Activated CD8-positive, alpha-beta memory T cell treated with anti-CD3 and anti-CD28 coated beads, Interleukin-2, amount 50 U/mL, for 1 hour (primary cell): Measurements from ENCODE around the gene TCFL5.

Experiments used
- DNase-seq: peaks from one replicate; pipeline ENCODE4 v3.0.0-alpha.2; 2020; ENCODE audit errors: extremely low read depth

Gene TCFL5

DNA sequence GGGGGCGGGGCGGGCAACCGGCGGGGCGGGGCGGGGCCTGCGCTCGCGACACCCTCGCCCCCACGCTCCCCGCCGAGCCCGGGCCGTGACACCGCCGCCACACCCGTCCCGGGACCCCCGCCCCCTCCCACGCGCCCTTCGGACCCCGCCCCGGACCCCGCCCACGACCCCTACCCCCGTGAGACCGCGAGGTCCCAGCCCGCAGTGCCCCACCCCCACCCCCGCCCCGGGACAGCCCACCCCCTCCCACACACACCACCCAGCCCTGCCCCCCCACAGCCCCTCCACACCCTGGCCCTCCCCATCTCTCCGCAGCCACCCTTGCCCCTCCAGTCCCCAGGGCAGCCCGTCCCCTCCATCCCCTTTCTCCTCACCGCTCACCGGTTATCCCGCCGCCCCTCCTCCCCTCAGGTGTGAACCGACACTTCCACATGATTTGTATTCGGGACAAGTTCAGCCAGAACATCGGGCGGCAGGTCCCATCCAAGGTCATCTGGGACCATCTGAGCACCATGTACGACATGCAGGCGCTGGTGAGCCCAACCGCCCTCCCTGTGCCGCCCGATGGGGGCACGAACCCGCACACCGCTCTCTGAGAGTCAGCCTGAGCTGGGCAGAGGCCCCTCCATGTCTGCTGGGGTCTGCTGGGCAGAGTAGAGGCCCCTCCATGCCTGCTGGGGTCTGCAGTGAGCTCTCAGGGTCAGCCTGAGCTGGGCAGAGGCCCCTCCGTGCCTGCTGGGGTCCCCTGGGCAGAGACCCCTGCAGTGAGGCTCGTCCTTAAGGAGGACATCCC is 64.7 kb downstream of the TCFL5 start:
- no peak for DNase-seq

DNA sequence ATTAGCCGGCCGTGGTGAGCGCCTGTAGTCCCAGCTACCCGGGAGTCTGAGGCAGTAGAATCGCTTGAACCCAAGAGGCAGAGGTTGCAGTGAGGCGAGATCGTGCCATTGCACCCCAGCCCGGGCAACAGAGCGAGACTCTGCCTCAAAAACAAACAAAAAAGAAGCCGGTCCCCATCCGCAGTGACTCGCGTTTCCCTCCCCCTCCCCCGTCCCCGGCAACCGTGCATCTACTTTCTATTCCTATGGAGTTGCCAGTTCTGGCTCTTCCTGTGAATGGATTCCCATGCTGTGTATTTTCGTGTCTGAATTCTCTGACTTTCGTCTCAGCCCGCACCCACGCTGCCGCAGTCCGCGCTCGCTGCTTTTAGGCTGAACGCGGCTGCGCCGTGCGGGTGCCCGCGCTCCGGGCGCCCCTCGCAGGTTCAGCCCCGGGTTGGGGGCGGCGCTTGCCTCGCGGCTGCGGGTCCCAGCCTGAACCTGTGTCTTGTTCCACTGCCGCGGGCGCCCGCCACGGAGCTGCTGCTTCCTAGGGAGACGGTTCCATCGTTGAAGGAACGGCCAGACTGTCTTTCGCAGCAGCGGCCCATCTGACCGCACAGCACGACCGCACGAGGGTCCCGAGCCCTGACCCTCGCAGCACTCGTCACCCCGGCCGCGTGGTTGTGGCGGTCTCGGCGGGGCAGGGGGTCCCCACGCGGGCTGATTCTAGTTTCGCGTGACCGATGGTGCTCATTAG is 66.4 kb downstream of the TCFL5 start:
- no peak for DNase-seq

DNA sequence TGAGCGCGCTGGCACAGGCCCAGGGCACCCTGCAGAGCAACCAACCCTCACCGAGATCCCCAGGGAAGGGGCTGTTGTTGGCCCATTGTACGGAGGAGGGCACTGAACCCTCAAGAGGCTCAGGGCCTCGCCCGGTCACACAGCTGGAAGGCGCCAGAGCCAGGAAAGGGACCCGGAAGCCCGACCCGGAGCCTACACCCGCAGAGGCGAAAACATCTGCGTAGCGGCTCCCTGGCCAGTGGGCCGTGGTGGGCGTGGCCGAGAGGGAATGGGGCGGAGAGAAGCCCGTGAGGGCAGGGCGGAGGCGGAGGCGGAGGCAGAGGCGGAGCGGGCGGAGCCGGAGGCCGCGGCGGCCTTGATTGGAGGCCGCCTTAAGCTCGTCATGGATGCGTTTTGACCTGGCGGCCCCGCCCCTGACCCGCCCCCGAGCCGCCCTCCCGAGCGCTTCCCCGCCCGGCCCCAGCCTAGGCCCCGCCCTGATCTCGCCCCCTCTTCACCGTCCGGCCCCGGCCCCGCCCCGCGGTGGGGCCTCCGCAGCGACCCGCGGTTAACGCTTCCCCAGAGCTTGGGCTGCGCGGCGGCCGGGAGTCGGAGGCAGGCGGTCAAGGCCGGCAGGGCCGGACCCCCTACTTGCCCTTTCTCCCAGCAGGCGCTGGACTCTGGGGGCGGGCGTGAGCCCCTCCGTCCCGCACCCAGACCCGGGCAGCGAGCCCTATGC is 67.5 kb downstream of the TCFL5 start:
- peak; percentile 68 for DNase-seq

DNA sequence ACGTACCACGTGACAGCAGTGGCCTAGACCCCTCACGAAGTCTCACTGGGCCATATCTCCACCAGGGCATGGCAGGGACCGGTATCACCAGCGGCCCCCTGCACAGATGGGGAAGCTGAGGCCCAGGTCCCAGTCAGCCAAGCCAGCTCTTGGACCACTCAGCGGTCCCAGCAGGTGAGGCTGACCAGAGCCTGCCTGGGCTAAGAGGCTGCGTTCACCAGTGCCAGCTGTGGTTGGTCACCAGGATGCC is 67.9 kb downstream of the TCFL5 start:
- no peak for DNase-seq

DNA sequence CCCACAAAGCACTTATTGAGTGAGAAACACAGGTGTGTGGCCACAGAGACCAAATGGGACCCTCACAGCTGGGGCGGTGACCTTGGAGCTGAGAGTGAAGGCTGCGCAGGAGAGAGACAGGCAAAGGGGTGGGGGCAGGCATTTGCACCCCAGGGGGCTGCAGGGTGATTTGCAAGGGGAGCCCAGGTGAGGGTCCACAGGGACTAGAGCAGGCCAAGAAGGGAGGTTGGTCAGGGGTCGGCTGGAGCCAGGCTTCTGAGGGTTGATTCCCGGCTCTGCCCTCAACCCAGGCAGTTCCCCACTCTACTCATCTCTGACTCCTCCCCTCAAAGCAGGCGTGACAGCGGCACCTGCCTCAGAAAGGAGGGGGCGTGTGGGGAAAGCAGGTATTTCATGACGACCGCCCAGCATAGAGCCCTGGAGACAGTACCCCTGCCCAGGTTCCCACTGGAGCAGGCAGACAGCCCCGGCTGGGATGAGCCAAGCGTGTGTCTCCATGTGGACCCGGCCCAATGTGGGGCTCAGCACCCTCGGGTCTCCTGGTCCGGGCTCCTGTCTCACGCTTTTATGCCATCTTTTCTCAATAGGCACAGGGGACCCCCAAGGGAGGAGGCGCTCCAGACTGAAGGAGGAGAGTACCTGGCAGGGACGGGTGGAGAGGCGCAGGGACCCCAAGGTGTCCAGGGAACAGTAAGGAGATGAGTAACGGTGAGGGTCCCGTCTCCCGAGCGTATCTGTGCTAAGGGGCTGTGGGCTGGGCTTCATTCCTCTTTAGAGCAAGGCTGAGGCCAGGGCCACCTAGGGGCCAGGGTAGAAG is 68.5 kb downstream of the TCFL5 start:
- no peak for DNase-seq

DNA sequence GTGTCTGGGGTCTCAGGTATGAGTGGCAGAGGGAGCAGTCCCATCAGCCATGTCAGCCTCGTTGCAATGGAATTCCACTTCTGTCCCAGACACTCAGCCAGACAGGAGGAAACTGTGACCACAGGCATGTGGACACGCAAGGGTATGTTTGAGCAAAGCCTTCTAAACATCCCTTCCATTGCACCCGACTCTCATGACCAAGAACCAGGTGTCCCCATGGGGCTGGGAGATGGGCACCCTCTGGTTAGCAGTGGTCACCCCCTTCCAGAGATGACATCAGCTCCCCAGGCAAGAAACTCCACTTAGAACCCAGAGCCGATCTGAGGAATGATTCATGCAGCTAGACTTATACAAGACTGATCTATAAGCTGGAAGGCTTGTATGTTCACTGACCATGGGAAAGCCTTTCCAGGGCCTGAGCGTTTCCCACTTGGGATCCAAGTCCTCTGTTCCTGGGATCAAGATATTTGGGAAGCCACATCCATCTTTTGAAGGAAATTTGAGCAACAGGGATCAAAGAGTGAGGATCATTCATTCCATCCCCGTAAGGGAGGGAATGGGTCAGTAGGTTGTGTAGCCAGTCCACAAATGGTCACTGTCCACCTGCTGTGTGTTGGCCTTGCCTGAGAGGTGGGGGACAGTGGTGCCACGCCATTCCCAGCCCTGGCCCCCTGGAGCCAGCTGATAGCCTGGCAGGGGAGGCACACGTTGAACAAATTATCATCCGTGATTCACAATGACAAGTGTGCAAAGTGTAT is 69.3 kb downstream of the TCFL5 start:
- DNase-seq: no peak

DNA sequence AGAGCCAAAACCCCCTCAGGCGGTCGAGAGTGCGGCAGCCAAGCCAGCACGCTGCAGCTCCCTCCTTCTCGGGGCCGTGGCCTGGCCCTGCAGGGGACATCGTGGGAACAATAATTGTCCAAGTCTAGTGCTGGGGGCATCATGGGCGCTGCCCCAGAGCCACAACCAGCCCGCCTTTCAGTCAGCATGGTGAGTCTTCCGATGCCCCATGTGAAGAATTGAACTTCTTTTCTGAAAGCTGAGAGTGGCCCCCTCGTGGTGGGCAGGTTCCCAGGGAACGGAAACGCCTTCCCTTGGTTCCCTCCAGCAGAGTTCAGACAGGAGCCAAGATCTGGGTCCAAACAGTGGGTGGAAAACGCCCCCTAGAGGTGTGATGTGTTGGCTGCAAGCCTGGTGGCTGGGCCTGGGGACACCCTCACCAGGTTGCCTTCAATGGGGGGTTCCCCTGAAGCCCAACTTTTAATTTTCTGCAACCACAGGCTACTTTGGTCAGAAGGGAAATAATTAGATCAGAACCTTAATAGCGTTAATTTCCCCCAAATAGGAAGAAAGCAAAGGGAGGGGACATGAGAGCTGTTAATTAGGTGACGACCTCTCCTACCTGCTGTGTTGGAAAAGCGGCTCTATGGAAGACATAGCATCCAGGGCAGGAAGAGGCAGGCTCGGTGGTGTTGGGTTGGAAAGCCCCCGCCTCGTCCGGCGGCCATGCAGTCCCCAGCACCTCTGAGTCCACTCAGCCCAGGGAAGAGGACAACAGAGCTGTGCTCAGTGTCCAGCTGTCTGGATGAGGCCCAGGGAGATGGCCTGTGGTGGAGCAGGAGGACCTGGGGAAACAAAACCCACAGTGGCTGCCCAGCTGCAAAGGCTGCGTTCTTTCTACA is 70.1 kb downstream of the TCFL5 start:
- peak; percentile 18 for DNase-seq
